T-helper 1 cell (primary cell): Measurements from ENCODE around the gene PLD5.
"Not testable (repeated sequence)": the region's sequence is repeated elsewhere in the genome, so short reads cannot be mapped to it uniquely, and the experiment has no call there.

Experiments
- DNase-seq, 5 donors: peaks; one replicate each; pipeline ENCODE4 v3.0.0-alpha.2; 2012 to 2020

Gene PLD5

GRCh38 chr1:242139442-242139841 lies 385.1 kb downstream of the PLD5 start:
- no peak for DNase-seq

DNA sequence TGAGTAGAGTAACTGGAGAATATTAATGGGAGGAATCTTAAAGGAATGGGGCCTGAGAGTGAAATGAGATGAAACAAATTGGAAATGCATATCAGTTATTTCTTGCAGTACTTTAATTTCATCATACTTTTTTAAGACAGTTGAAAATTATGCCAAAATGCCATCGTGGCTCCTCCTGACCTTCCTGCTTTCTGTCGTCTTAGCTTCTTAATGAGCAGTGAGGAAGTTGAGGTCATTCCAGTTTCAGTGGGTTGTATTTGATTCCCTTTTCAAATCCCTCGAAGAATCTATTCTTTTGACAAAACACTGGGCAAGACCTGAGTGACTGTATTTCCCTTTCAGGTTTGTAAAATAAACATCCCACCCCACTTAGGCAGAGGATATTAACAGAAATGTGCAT lies 390.7 kb downstream of the PLD5 start:
- DNase-seq, result no peak

DNA sequence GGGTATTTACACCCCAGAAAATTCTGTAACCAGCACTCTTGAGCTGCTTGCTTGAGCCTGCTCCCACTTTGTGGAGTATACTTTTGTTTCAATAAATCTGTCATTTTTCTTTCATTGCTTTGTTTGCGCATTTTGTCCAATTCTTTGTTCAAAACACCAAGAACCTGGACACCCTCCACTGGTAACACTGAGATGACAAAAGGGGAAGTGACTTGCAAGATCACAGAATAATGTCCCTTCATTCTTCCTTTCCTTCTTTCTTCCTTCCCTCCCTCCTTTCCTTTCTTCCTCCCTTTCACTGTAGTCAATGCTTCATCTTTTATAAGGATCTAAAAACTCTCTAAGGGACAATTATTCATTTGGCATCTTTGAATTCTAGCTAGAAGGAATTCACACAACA lies 391.1 kb downstream of the PLD5 start:
- DNase-seq, result no peak

GRCh38 chr1:242132121-242132817 lies 392.2 kb downstream of the PLD5 start:
- DNase-seq, result no peak

DNA sequence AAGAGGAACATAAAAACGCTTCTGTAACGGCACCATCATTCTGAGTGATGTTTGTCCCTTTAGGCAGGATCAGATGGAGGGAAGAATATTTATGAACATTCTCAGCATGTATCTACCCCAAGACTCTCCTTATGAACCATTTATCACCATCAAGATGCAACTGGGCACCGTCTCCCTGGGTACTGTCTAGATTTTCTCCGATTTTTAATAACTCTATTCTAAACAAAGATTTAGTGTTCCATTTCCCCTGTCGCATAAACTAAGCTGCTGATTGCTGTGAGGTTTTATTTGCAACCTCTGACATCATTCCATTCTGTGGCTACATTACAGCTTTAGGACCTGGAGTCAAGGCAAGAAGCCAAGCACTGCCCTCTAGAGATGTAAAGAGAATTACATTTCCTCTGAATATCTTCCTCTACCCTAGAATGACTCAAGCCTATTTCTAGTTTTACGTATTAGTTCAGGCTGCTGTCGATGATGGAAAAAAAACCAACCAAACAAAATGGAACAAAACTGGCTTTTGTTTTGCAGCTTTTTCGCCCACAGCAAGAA lies 395.5 kb downstream of the PLD5 start:
- DNase-seq, result no peak

DNA sequence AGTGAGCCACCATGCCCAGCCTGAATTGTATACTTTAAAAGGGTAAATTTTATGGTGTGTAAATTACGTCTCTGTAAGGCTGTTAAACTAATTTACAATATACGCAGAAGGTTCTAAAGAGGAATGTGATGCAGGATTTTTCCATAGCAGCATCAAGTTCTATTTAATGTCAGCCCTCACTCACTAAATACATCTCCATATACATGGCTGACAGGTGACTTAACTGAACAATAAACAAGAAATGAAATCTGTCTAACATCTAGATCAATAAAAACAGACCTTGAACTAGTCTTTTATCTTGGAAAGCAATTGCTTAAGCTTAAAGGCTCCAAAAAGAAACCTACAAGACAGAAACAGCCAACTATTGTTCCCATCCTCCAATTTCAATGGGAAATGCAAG lies 404.1 kb downstream of the PLD5 start:
- DNase-seq, result no peak

GRCh38 chr1:242100921-242101320 lies 423.6 kb downstream of the PLD5 start:
- no peak for DNase-seq

- DNase-seq, result not testable (repeated sequence)
Measured at GRCh38 chr1:242097283-242097682, 427.2 kb downstream of the PLD5 start.

DNA sequence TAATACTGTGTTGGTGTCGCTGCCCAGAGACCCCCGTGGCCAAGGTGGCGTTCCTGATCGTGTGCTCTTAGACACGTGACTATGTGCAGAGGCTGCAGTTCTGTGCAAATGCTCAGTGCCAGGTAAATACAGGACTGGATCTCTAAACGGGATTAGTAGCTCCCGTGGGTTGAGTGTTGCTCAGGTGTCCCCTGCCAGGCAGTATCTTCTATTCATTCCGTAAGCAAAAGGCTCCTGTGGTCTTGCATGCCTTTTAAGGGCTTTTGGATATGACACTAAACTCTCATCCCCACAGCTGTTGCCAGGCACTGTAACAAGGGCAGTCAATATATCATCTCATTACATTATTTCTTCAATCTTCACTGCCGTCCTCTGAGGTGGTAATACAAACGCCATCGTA lies 431.4 kb downstream of the PLD5 start:
- no peak for DNase-seq

- DNase-seq, result no peak
Measured at GRCh38 chr1:242089911-242090310, 434.6 kb downstream of the PLD5 start.

- no peak for DNase-seq
Measured at GRCh38 chr1:242088875-242089274, 435.6 kb downstream of the PLD5 start.

DNA sequence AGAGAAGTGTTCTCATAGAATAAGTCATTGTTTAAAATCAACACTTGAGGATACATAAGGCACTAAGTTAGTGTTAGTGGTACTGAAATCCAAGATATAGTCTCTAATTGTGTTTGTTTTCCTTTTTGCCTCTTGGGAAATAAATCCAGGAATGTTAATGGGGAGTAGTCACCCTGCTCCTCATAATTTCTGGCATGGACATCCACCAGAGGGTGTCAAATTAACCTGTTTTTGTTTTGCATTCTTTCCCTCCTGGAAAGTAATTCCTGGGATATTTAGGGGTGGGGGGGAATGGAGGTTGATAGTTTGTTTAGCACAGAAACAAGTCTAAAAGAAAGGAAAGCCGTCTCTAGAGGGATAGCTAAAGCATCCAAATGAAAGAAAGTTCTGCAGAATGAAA lies 437.8 kb downstream of the PLD5 start:
- no peak for DNase-seq

DNA sequence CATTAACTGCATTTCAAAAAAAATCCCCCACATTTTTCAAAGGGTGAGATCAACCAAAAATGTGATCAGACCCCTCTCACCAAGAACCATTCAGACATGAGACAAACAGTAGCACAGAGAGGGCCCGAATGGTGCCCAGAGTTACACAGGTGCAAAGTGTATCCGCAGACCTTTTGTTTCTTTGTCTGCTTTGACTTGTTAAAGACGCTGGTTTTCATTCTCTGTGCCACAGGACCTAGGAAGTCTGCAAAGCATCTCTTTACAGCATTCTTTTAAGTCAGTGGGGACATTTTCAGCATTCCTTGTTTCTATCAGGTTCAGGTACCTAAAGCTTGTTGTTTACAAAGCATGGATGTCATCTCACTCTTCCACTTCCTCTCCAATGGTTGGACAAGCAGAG lies 438.4 kb downstream of the PLD5 start:
- no peak for DNase-seq

- no peak for DNase-seq
Measured at GRCh38 chr1:242083742-242084141, 440.8 kb downstream of the PLD5 start.

DNA sequence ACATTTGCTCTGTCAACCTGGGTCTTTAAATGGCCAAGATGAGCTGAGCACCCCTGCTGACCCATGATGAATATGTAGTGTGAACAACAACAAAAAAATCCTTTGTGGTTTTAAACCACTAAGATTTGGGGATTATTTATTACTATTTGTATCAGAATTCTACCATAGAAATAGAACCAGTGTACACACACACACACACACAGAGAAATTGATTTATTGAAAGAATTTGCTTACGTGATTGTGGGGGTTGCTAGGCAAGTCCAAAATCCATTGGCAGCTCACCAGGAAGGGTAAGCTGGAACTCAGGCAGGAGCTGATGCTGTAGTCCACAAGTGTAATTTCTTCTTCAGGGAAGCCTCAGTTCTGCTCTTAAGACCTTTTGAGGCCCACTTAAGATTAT lies 443.1 kb downstream of the PLD5 start:
- DNase-seq, result no peak

GRCh38 chr1:242065813-242066212 lies 458.7 kb downstream of the PLD5 start:
- DNase-seq, result no peak

DNA sequence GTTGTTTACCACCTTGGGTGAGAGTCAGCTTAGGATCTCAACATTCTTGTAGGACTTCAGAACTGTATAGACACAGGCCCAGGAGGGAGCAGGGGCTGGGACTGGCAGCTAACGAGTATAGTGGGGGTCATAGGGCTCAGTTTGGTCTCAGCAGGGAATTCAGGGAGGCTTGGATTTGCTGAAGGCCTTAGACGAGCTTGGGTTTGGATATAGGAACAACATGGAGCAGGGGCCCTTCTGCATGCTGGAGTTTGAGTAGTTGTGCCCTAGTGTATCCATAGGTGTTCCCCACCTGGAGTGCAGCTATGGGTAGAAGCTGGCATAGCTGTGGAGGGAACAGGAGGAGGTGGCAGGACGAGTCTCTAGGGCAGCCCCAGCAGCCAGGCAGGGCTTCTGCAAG lies 462.2 kb downstream of the PLD5 start:
- no peak for DNase-seq

- DNase-seq, result no peak
Measured at GRCh38 chr1:242059976-242060375, 464.5 kb downstream of the PLD5 start.

DNA sequence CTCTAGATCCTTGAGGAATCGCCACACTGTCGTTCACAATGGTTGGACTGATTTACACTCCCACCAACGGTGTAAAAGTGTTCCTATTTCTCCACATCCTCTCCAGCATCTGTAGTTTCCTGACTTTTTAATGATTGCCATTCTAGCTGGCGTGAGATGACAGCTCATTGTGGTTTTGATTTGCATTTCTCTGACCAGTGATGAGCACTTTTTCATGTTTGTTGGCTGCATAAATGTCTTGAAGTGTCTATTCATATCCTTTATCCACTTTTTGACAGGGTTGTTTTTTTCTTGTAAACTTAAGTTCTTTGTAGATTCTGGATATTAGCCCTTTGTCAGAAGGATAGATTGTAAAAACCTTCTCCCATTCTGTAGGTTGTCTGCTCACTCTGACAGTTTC lies 465.9 kb downstream of the PLD5 start:
- DNase-seq, result not testable (repeated sequence)

DNA sequence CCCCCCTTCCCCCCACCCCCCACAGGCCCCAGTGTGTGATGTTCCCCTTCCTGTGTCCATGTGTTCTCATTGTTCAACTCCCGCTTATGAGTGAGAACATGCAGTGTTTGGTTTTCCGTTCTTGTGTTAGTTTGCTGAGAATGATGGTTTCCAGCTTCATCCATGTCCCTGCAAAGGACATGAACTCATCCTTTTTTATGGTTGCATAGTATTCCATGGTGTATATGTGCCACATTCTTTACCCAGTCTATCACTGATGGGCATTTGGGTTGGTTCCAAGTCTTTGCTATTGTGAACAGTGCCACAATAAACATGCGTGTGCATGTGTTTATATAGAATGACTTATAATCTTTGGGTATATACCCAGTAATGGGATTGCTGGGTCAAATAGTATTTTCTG lies 466.3 kb downstream of the PLD5 start:
- DNase-seq, result not testable (repeated sequence)

GRCh38 chr1:242057745-242058115 lies 466.8 kb downstream of the PLD5 start:
- DNase-seq, result no peak

- DNase-seq, result no peak
Measured at GRCh38 chr1:242056988-242057744, 467.3 kb downstream of the PLD5 start.

- no peak for DNase-seq
Measured at GRCh38 chr1:242055749-242056320, 468.7 kb downstream of the PLD5 start.

- DNase-seq, result no peak
Measured at GRCh38 chr1:242043165-242043564, 481.3 kb downstream of the PLD5 start.
